Nephron progenitor cell (in vitro differentiated cells): ENCODE results near the gene PARD3.

Experiments used
- DNase-seq: peaks from one replicate; pipeline ENCODE4 v3.0.0; 2021
- H3K27ac Mint-ChIP-seq: 2 replicates; pipeline ENCODE4 v1.8.0; 2021; ENCODE audit warnings: mild to moderate bottlenecking, moderate library complexity, mixed read lengths
- H3K27me3 Mint-ChIP-seq: 2 replicates; pipeline ENCODE4 v1.8.0; 2021; ENCODE audit warnings: mild to moderate bottlenecking, low read depth, mixed read lengths; ENCODE audit not compliant: poor library complexity
- H3K36me3 Mint-ChIP-seq: 2 replicates; pipeline ENCODE4 v1.8.0; 2021; ENCODE audit warnings: low read depth, mixed read lengths
- H3K4me1 Mint-ChIP-seq: 2 replicates; pipeline ENCODE4 v1.8.0; 2021; ENCODE audit warnings: mixed read lengths
- H3K4me3 Mint-ChIP-seq: 2 replicates; pipeline ENCODE4 v1.8.0; 2021; ENCODE audit warnings: mild to moderate bottlenecking, moderate library complexity, mixed read lengths
- H3K9me3 Mint-ChIP-seq: 2 replicates; pipeline ENCODE4 v1.8.0; 2021; ENCODE audit warnings: mild to moderate bottlenecking, moderate library complexity, mixed read lengths
- TF ChIP-seq, protein P1 (sequence below): fragments of 200-600 bp; sonication (generic); IDR thresholded peaks from 2 replicates; pipeline ENCODE4 v1.5.0; 2021; ENCODE audit warnings: antibody characterized with exemption

Gene PARD3

DNA sequence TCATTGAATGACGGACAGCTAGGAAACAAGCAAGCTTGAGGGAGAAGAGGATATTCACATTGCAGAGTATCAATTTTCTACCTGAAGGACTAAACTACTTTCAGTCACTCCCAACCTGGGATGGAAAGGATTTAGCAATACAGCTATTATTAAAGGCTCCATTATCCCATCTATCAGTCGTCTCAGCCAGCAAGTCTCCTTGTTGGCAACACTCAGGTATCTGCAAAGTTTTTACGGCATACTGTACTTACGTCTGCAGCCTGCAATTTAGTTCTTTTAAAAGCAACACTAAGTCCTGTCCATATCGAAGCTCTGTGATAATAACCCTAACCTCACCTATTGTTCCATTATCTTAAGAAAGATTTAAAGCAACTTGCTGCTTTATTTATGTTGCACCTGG, 689.4 kb downstream of the PARD3 start:
- Mint-ChIP-seq H3K4me1 (peaks cover 30% of the 10 kb centered on the region), H3K27me3 (no peaks in the 10 kb centered on the region), H3K36me3 (peaks cover 38% of the 10 kb centered on the region), H3K27ac (no peak overlapping the region), H3K9me3 (no peaks in the 10 kb centered on the region), H3K4me3 (no peak overlapping the region)
- TF ChIP-seq, protein P1, sequence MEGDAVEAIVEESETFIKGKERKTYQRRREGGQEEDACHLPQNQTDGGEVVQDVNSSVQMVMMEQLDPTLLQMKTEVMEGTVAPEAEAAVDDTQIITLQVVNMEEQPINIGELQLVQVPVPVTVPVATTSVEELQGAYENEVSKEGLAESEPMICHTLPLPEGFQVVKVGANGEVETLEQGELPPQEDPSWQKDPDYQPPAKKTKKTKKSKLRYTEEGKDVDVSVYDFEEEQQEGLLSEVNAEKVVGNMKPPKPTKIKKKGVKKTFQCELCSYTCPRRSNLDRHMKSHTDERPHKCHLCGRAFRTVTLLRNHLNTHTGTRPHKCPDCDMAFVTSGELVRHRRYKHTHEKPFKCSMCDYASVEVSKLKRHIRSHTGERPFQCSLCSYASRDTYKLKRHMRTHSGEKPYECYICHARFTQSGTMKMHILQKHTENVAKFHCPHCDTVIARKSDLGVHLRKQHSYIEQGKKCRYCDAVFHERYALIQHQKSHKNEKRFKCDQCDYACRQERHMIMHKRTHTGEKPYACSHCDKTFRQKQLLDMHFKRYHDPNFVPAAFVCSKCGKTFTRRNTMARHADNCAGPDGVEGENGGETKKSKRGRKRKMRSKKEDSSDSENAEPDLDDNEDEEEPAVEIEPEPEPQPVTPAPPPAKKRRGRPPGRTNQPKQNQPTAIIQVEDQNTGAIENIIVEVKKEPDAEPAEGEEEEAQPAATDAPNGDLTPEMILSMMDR: no peak
- no peak for DNase-seq

DNA sequence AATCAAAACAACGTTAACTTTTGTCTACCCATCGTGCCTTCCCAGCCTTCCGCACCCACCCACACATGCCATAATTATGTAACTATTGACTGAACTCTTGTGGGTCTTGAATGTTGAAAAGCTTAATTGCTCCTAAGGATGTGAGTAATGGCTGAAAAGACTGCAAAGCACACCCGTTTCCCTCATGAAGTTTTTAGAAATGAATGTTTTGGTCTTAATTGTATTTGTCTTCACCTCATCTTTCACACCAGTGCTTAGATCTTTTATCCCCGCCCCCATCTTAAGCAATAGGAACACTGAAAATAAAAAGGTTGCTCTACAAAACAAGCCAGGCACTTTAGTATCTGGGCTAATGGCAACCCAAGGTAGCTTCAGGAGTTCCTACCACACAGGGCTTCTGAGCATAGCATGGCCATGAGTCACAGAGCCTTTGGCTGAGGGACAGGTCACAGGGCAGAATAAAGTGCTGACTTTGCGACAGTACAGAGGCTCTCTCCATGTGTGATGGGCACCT, 690.5 kb downstream of the PARD3 start:
- TF ChIP-seq, protein P1: no peak
- Mint-ChIP-seq H3K27ac (no peak overlapping the region), H3K27me3 (no peaks in the 10 kb centered on the region), H3K9me3 (no peaks in the 10 kb centered on the region), H3K4me3 (no peak overlapping the region), H3K36me3 (peaks cover 27% of the 10 kb centered on the region), H3K4me1 (peaks cover 30% of the 10 kb centered on the region)
- no peak for DNase-seq

DNA sequence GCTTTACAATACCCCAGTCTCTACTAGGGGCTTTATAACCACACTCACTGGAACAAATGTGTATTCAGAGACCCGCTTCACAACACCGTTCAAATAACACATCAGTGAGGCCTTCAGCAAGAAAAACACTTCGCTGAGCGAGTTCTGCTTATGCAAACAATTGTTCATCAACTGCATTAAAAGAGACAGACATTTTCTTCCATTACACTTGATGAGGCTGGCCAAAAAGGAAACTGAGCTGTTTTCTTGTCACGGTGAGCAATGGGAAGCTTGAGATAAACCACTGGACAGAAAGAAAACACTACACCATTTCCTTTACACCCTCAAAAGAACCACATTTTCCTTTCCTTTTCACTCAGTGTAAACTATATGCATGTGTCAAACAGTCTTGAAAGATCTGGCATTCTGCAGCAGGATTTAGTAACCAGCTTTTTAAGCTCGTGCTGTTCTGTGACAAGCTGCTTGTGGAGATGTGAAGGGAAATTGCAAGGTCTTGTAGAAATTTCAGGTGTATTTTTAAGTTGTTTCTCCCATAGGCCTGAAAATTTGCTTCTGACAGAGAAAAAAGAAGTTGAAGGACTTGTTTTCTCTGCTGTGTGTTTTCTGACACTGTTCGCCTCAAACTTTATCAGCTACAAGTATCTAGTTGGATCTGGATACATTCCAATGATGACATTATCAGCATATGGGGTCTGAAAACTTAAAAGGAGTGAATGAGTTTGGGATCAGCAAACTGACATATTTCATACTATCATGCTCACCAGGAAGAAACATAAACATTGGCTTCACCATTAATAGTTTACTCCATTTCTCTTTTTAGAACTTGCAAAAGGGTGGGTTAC, 693.1 kb downstream of the PARD3 start:
- H3K27me3 Mint-ChIP-seq: no peaks in the 10 kb centered on the region
- H3K4me1 Mint-ChIP-seq: peaks cover 35% of the 10 kb centered on the region
- no peak overlapping the region for H3K4me3 Mint-ChIP-seq
- H3K9me3 Mint-ChIP-seq: no peaks in the 10 kb centered on the region
- TF ChIP-seq, protein P1: no peak
- H3K36me3 Mint-ChIP-seq: peaks cover 14% of the 10 kb centered on the region
- no peak for DNase-seq
- H3K27ac Mint-ChIP-seq: peak overlapping the region; percentile 80

DNA sequence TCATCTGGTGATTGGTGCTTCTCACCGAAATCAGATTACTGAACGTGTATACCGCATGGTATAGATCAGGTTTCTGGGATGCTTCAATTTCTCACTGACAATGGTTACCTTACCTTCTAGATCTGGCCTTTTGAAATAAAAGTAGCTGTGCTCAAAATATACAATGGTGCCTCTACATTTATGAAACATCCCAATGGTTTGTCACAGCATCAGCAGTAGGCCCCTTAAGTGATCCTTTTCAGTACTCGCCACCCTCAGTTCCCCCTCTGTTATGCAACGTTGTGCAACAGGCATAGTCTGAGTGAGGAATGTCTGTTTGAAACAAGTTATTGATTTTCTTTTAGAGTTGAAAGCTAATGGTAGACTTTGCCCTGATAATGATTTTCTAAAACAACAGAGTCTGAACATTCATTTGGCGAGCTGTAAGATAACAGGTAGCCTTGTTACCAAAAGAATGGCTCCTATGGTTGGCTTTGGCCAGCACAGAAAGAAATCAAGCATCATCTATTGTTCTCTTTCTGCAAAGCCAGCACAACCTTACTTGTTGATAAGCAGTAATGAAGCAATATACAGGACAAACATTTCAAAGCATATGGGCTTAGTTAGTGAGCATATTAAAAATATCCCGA, 693.9 kb downstream of the PARD3 start:
- no peak overlapping the region for H3K4me3 Mint-ChIP-seq
- H3K27me3 Mint-ChIP-seq: peaks cover 1% of the 10 kb centered on the region
- H3K4me1 Mint-ChIP-seq: peaks cover 42% of the 10 kb centered on the region
- H3K27ac Mint-ChIP-seq: peak overlapping the region; percentile 80
- peaks cover 14% of the 10 kb centered on the region for H3K36me3 Mint-ChIP-seq
- no peaks in the 10 kb centered on the region for H3K9me3 Mint-ChIP-seq
- DNase-seq: no peak
- TF ChIP-seq, protein P1: no peak

DNA sequence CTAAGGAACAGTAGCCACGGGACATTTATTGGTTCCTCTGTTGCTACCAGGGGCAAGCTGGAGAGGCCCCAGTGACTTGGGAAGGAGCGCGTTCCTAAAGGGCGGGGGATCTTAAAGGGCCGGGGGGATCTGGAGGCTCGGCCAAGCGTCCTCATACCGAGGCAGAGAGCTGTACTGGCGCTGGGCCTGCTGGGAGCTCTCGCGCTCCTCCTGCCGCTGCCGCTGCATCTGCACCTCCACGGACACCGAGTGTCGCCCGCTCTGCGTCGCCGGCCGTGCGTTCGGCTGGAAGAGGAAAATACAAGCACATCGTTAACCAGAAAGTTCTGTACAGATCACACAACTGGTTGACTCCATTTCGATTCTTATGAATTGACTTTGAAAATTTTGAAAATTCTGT, 695.6 kb downstream of the PARD3 start:
- H3K27ac Mint-ChIP-seq: no peak overlapping the region
- peaks cover 14% of the 10 kb centered on the region for H3K36me3 Mint-ChIP-seq
- no peak overlapping the region for H3K4me3 Mint-ChIP-seq
- peaks cover 49% of the 10 kb centered on the region for H3K4me1 Mint-ChIP-seq
- TF ChIP-seq, protein P1: no peak
- H3K27me3 Mint-ChIP-seq: peaks cover 7% of the 10 kb centered on the region
- DNase-seq: no peak
- no peaks in the 10 kb centered on the region for H3K9me3 Mint-ChIP-seq
